Adipocyte (in vitro differentiated cells): ENCODE measurements around the gene TRPM5.
A peak's percentile ranks its signal among the peaks of the same experiment; 100 is the strongest.

Experiments used
- DNase-seq: peaks from one replicate; pipeline ENCODE4 v3.0.0-alpha.2; 2015; ENCODE audit warnings: low read depth
- H3K27me3 ChIP-seq: replicated peaks from 2 replicates; pipeline ENCODE4 v1.7.0; 2013; ENCODE audit warnings: mild to moderate bottlenecking, low read length, moderate library complexity; ENCODE audit not compliant: control insufficient read depth, insufficient read depth
- H3K36me3 ChIP-seq: 2 replicates; pipeline ENCODE4 v1.7.0; 2013; ENCODE audit warnings: low read length, mild to moderate bottlenecking, moderate library complexity; ENCODE audit not compliant: control insufficient read depth, insufficient read depth, severe bottlenecking
- H3K4me1 ChIP-seq: 2 replicates; pipeline ENCODE4 v1.7.0; 2013; ENCODE audit warnings: mild to moderate bottlenecking, low read length, moderate library complexity; ENCODE audit not compliant: control insufficient read depth, insufficient read depth
- H3K4me3 ChIP-seq: 2 replicates; pipeline ENCODE4 v1.7.0; 2013; ENCODE audit warnings: mild to moderate bottlenecking, low read length, moderate library complexity
- H3K9ac ChIP-seq: 2 replicates; pipeline ENCODE4 v1.7.0; 2013; ENCODE audit warnings: mild to moderate bottlenecking, low read length, moderate library complexity
- H3K9me3 ChIP-seq: 2 replicates; pipeline ENCODE4 v1.7.0; 2013; ENCODE audit warnings: mild to moderate bottlenecking, low read length, moderate library complexity; ENCODE audit not compliant: control insufficient read depth

Gene TRPM5

DNA sequence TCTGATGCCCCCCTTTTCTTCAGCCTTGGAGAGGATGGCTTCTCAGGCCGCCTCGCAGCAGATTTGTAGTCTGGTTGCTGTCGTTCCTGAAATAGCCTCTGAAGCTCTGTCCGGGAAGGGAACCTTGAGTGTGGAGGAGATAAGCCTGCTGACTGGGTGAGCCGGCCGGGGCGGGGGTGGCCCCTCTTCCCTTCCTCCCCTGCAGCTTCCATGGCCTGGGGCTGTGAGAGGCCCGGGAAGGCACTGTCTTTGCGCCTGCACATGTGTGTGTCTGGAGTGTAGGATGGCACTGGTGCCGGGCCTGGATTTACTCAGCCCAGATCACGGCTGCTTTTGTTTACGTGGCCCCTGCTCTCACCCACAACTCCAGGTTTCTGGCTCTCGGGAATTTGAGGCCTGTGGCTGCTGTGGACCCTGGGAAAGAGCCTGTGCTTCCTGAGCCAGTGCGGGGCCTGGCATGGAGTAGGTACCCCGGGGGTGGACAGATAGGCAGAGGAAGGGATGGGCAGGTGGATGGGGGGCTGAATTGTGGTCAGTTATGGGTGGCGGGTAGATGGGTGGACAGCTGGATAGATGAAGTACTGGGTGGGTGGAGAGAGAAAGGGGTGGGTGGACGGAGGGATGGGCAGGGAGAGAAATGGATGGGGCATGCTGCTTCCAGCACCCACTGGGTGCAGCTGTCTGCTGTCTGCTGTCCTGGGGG, 17.1 kb upstream of the TRPM5 start:
- no peak overlapping the region for H3K9ac ChIP-seq

GRCh38 chr11:2460540-2461252, 16.4 kb upstream of the TRPM5 start:
- Histone ChIP-seq H3K27me3 (peaks cover 14% of the 10 kb centered on the region), H3K4me3 (no peak overlapping the region), H3K36me3 (no peaks in the 10 kb centered on the region), H3K9me3 (peaks cover under 1% of the 10 kb centered on the region), H3K9ac (no peak overlapping the region), H3K4me1 (no peaks in the 10 kb centered on the region)
- no peak for DNase-seq

More for the DNA sequence above, 17.1 kb upstream of the TRPM5 start:
- no peaks in the 10 kb centered on the region for H3K9me3 ChIP-seq
- no peaks in the 10 kb centered on the region for H3K4me1 ChIP-seq
- H3K4me3 ChIP-seq = no peak overlapping the region
- DNase-seq = peak; percentile 5
- H3K27me3 ChIP-seq = peaks cover 12% of the 10 kb centered on the region
- H3K36me3 ChIP-seq = no peaks in the 10 kb centered on the region

DNA sequence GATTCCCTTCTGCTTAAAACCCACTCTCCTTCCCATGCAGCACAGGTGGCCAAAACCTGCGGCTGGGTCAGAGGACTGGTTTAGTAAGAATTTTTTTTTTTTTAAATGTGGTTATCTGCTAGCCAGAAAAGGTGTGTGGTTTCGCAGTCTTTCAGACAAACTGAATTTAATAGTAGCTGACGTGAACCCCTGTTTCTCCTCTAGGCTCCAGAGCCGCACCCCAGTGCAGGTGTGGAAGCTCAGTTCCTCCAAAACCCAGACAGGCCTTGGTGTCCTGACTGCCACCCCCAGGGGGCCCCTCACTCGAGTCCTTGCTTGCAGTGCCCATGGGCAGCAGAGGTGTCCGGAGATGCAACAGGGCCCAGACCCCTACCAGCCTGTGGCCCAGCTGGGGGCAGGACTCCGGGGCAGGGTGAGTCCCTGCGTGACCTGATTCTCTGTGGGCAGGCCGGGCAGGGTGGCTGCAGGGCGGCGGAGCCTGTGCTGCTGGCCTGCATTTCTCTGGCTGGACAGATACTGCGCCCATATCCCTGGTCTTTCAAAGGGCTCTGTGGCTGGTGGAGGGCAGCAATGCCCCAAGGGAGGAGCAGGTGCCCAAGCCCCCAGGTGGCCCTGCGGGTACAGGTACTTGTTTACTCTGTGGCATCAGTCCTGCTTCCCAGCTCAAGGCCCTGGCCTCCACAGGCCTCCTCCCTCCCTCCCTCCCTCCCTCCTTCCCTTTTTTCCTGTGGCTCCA, 15.7 kb upstream of the TRPM5 start:
- Histone ChIP-seq H3K9ac (no peak overlapping the region), H3K9me3 (peaks cover 4% of the 10 kb centered on the region), H3K27me3 (peaks cover 16% of the 10 kb centered on the region), H3K36me3 (no peaks in the 10 kb centered on the region), H3K4me1 (no peaks in the 10 kb centered on the region), H3K4me3 (no peak overlapping the region)
- no peak for DNase-seq

DNA sequence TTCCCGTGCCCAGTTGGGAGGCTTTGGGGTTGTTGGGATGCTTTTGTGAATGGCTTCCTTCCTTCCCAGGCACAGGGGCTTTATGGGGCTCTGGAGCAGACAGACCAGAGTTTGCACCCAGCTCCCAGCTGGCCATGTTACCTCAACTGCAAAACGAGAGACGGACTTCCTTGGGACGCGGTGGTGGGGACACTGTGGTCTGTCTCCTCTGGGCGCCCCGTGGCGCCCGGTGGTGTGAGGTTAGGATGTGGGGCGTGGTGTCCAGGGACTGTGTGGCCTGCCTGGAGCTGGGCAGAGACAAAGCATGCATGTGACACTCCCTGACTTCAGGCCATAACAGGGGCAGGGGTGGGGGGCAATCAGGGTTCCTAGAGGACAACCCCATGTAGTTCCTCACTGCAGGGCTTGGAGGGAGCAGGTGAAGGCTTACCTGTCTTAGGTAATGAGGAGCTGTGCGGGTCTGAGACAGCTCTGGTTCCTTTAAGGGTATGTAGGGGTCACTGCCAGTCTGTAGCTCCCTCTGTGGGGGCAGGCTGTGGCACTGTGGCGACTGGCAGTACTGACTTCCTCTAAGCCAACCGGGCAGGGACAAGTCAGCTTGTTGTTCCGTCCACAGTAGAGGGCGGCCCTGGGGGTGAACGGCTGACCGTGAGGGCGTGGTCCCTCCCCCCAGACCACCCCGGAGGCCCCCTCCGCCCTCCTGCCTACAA, 14.9 kb upstream of the TRPM5 start:
- Histone ChIP-seq H3K4me3 (no peak overlapping the region), H3K36me3 (no peaks in the 10 kb centered on the region), H3K4me1 (no peaks in the 10 kb centered on the region), H3K27me3 (peaks cover 23% of the 10 kb centered on the region), H3K9me3 (peaks cover 4% of the 10 kb centered on the region), H3K9ac (no peak overlapping the region)
- no peak for DNase-seq

GRCh38 chr11:2458321-2458720, 14.0 kb upstream of the TRPM5 start:
- no peaks in the 10 kb centered on the region for H3K4me1 ChIP-seq
- H3K9ac ChIP-seq = no peak overlapping the region
- peaks cover 31% of the 10 kb centered on the region for H3K27me3 ChIP-seq
- no peak overlapping the region for H3K4me3 ChIP-seq
- no peaks in the 10 kb centered on the region for H3K36me3 ChIP-seq
- peaks cover 9% of the 10 kb centered on the region for H3K9me3 ChIP-seq
- DNase-seq = no peak

DNA sequence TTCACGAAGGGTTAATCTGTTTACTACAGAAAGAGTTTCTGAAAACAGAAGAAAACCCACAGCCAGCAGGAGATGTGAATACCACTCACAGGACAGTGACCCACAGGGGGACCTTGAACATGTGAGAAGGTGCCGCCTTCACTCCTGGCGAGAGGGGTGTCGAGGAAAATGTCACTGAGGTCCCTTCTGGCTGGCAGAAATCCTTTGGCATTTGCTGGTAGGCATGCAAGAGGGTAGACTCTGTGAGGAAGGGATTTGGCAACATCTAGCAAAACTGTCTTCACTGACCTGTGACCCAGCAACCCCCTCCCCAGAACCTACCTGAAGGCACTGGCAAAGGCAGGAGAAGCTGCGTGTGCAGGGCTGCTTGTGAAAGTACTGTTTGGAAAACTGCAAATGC, 9.1 kb upstream of the TRPM5 start:
- peaks cover 9% of the 10 kb centered on the region for H3K9me3 ChIP-seq
- no peaks in the 10 kb centered on the region for H3K36me3 ChIP-seq
- DNase-seq = no peak
- peaks cover 55% of the 10 kb centered on the region for H3K27me3 ChIP-seq
- H3K4me1 ChIP-seq = no peaks in the 10 kb centered on the region
- no peak overlapping the region for H3K4me3 ChIP-seq
- no peak overlapping the region for H3K9ac ChIP-seq

- H3K36me3 ChIP-seq = no peaks in the 10 kb centered on the region
- DNase-seq = peak; percentile 40
- peaks cover 58% of the 10 kb centered on the region for H3K27me3 ChIP-seq
- H3K9ac ChIP-seq = no peak overlapping the region
- no peak overlapping the region for H3K4me3 ChIP-seq
- H3K9me3 ChIP-seq = peaks cover 9% of the 10 kb centered on the region
- H3K4me1 ChIP-seq = no peaks in the 10 kb centered on the region
These were observed 8.2 kb upstream of the TRPM5 start for GRCh38 chr11:2452321-2453012.

GRCh38 chr11:2451916-2452315, 7.6 kb upstream of the TRPM5 start:
- Histone ChIP-seq H3K27me3 (peaks cover 53% of the 10 kb centered on the region), H3K4me3 (no peak overlapping the region), H3K9ac (no peak overlapping the region), H3K4me1 (no peaks in the 10 kb centered on the region), H3K9me3 (peaks cover 9% of the 10 kb centered on the region), H3K36me3 (no peaks in the 10 kb centered on the region)
- no peak for DNase-seq

DNA sequence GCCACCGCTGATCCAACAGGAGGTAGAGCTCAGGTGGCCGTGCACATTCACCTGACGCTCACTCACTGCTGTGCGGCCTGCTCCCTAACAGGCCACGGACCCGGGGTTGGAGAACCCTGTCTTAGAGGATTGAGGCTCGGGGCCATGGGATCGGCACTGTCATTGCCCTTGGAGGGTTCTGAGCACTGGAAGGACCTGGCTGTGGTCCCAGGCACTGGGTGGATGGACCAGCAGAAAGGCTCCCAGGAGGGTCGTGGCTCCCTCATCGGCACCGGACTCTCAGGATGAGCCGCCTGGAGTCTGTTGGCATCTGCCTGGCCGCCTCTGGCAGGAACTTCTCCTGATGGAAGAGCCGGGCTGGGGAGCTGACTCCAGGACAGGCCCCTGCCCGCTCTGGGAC, 7.0 kb upstream of the TRPM5 start:
- Histone ChIP-seq H3K4me3 (no peak overlapping the region), H3K9ac (no peak overlapping the region), H3K9me3 (peaks cover 9% of the 10 kb centered on the region), H3K27me3 (peaks cover 59% of the 10 kb centered on the region), H3K36me3 (no peaks in the 10 kb centered on the region), H3K4me1 (no peaks in the 10 kb centered on the region)
- no peak for DNase-seq

DNA sequence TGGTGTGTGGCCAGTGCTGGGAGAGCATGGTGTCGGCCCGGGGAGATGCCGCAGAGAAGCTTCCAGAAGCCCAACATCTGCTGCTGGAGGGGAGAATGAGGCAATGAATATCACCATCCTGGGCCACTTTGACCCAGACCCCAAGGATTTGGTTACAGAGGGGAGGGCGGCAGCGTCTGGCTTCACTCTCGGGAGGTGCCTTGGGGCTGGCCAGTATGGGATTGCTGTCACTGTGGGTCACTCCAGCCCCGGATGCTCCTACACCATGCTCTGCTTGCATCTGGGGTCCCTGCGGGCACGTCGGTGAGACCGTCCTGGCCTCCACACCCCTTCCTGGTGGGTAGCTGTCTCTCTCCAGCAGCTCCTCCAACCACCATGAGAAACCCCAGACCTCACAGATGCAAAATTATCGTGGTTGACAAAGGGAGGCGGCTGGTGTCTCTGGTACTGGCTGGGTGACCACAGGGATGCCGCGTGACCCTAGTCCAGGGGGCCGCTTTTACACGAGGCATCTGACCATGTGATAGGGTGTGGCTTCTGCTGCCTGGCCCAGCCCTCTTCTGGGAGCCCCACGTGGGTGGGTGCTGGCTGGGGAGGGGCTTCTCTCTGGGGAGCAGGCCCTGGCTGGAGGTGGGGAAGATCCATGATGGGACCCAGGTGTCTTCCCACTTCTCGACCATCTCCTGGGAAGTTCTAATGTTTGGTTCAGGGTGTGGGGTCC, 6.2 kb upstream of the TRPM5 start:
- Histone ChIP-seq H3K9me3 (peaks cover 6% of the 10 kb centered on the region), H3K36me3 (no peaks in the 10 kb centered on the region), H3K9ac (no peak overlapping the region), H3K27me3 (peaks cover 62% of the 10 kb centered on the region), H3K4me3 (no peak overlapping the region), H3K4me1 (no peaks in the 10 kb centered on the region)
- no peak for DNase-seq
